Mesendoderm (in vitro differentiated cells): ENCODE results near the gene ATRN.

Experiments used
- DNase-seq: peaks from one replicate; pipeline ENCODE4 v3.0.0; 2013
- H2AK5ac ChIP-seq: 2 replicates; pipeline ENCODE4 v1.6.1; 2013; ENCODE audit warnings: low read length, inconsistent platforms
- H2BK120ac ChIP-seq: 2 replicates; pipeline ENCODE4 v1.6.1; 2013; ENCODE audit warnings: low read depth, mild to moderate bottlenecking, low read length, moderate library complexity, mixed read lengths
- H2BK15ac ChIP-seq: replicated peaks from 2 replicates; pipeline ENCODE4 v1.6.1; 2013; ENCODE audit warnings: low read depth, mild to moderate bottlenecking, moderate library complexity
- H2BK5ac ChIP-seq: 2 replicates; pipeline ENCODE4 v1.6.1; 2013; ENCODE audit warnings: low read length, inconsistent platforms
- H3K18ac ChIP-seq: 2 replicates; pipeline ENCODE4 v1.6.1; 2013; ENCODE audit warnings: mild to moderate bottlenecking, low read length, mixed read lengths
- H3K23ac ChIP-seq: one replicate; pipeline ENCODE4 v1.6.1; 2013; ENCODE audit warnings: low read length
- H3K27ac ChIP-seq: 2 replicates; pipeline ENCODE4 v1.5.1; 2013; ENCODE audit warnings: low read depth, mild to moderate bottlenecking, inconsistent platforms, low read length, moderate library complexity
- H3K27me3 ChIP-seq: 2 replicates; pipeline ENCODE4 v1.6.1; 2013; ENCODE audit warnings: low read length, control low read depth, mild to moderate bottlenecking, inconsistent platforms; ENCODE audit not compliant: insufficient read depth, poor library complexity
- H3K36me3 ChIP-seq: 2 replicates; pipeline ENCODE4 v1.6.1; 2013; ENCODE audit warnings: low read length, inconsistent platforms; ENCODE audit not compliant: control insufficient read depth, insufficient read depth
- H3K4ac ChIP-seq: one replicate; pipeline ENCODE4 v1.6.1; 2013; ENCODE audit warnings: low read depth, mild to moderate bottlenecking, low read length, moderate library complexity
- H3K4me1 ChIP-seq: 2 replicates; pipeline ENCODE4 v1.6.1; 2013; ENCODE audit warnings: low read depth, low read length, inconsistent platforms; ENCODE audit not compliant: control insufficient read depth
- H3K4me2 ChIP-seq: 2 replicates; pipeline ENCODE4 v1.6.1; 2013; ENCODE audit warnings: low read length
- H3K4me3 ChIP-seq: 2 replicates; pipeline ENCODE4 v1.5.1; 2013; ENCODE audit warnings: mild to moderate bottlenecking, low read length
- H3K56ac ChIP-seq: one replicate; pipeline ENCODE4 v1.6.1; 2013; ENCODE audit warnings: low read length
- H3K79me1 ChIP-seq: 2 replicates; pipeline ENCODE4 v1.6.1; 2013; ENCODE audit warnings: low read length, inconsistent platforms
- H3K79me2 ChIP-seq: 2 replicates; pipeline ENCODE4 v1.6.1; 2013; ENCODE audit warnings: mild to moderate bottlenecking, low read length; ENCODE audit not compliant: control insufficient read depth, insufficient read depth
- H3K9ac ChIP-seq: 2 replicates; pipeline ENCODE4 v1.6.1; 2013; ENCODE audit warnings: low read length, inconsistent platforms
- H4K5ac ChIP-seq: one replicate; pipeline ENCODE4 v1.6.1; 2013; ENCODE audit warnings: low read length
- H4K8ac ChIP-seq: one replicate; pipeline ENCODE4 v1.6.1; 2013; ENCODE audit warnings: low read depth, mild to moderate bottlenecking, control low read depth, low read length, moderate library complexity
- WGBS: extraction: QIAGEN DNeasy Blood & Tissue Kit; methylation state at CpG from one replicate; pipeline ENCODE4 v1.1.7; 2013; ENCODE audit warnings: low lambda C conversion rate, missing lambda C conversion rate; ENCODE audit not compliant: insufficient coverage; ENCODE audit errors: extremely low coverage; 5-methylcytosine and 5-hydroxymethylcytosine counted together

The ATRN gene

GRCh38 chr20:3631534-3631933, 160.7 kb downstream of the ATRN start:
- H3K27me3 ChIP-seq = no peaks in the 10 kb centered on the region
- no peak overlapping the region for H3K4me2 ChIP-seq
- H4K5ac ChIP-seq = no peak overlapping the region
- no peak overlapping the region for H2AK5ac ChIP-seq
- H3K9ac ChIP-seq = no peak overlapping the region
- no peak overlapping the region for H3K18ac ChIP-seq
- H3K4ac ChIP-seq = no peak overlapping the region
- no peak for DNase-seq
- H2BK5ac ChIP-seq = no peak overlapping the region
- no peak overlapping the region for H4K8ac ChIP-seq
- H3K27ac ChIP-seq = no peak overlapping the region
- H2BK15ac ChIP-seq = no peak overlapping the region
- no peak overlapping the region for H3K23ac ChIP-seq
- no peak overlapping the region for H2BK120ac ChIP-seq
- H3K79me1 ChIP-seq = no peaks in the 10 kb centered on the region
- H3K36me3 ChIP-seq = no peaks in the 10 kb centered on the region
- WGBS = no CpG with 5 or more reads among the region's 5 CpGs
- H3K4me1 ChIP-seq = peaks cover 7% of the 10 kb centered on the region
- no peak overlapping the region for H3K4me3 ChIP-seq
- H3K79me2 ChIP-seq = no peaks in the 10 kb centered on the region
- no peak overlapping the region for H3K56ac ChIP-seq

DNA sequence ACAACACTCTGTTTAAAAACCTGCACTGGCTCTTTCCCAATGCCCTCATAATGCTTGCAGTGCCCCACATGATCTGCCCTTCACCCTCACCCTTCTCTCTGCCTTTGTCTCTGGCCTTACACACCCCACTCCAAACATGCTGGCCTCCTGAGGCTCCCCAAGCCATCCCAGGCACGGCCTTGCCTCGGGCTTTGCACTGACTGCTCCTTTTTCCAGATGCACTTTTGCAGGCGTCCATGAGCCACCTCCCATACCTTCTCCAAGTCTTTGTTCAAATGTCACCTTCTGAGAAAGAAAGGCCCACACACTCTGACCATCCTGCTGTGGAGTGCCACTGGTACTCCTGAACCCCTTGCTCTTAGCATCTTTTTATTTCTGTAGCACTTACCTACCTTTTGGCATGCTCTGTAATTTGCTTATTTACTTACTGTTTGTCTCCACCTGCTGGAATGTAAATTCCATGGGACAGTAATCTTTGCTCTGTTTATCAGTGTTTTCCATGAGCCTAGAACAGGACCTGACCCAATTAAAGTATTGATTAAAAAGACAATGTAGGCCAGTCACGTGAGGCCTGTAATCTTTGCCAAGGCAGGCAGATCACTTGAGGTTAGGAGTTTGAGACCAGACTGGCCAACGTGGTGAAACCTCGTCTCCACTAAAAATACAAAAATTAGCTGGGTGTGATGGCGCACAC, 161.6 kb downstream of the ATRN start:
- Histone ChIP-seq H2BK120ac (no peak overlapping the region), H3K4ac (no peak overlapping the region), H3K4me2 (no peak overlapping the region), H3K27ac (no peak overlapping the region), H2AK5ac (no peak overlapping the region), H3K4me3 (no peak overlapping the region), H4K5ac (no peak overlapping the region), H2BK15ac (no peak overlapping the region), H3K79me1 (no peaks in the 10 kb centered on the region), H3K9ac (no peak overlapping the region), H3K18ac (no peak overlapping the region), H4K8ac (no peak overlapping the region), H3K23ac (no peak overlapping the region), H3K4me1 (peaks cover 7% of the 10 kb centered on the region), H3K27me3 (no peaks in the 10 kb centered on the region), H3K36me3 (no peaks in the 10 kb centered on the region), H3K56ac (no peak overlapping the region), H3K79me2 (no peaks in the 10 kb centered on the region), H2BK5ac (no peak overlapping the region)
- no CpG with 5 or more reads among the region's 7 CpGs for WGBS
- no peak for DNase-seq

DNA sequence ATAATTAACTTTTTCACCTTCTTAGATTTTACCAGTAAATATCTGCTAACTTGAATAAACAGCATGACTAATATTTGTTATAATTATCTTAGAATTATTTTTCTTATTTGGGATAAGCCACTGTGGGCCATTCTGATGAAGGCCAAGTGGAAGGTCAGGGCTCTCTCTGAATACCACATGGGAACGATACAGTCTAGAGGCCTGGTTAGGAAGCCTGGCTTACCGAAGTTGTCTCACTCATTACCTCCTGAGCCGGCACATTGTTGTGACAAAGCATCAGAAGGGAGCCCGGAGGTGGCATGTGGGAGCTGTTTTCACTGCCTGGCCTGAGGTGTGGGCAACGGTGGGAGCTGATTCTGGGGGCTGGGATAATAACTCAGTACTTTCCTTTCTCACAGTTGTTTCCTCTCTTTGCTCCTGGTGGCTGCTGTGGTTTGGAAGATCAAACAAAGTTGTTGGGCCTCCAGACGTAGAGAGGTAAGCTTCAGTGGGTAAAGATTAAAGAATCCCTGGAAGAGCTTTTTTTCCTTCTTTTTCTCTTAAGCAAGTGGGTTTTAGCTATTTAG, 163.2 kb downstream of the ATRN start:
- H4K5ac ChIP-seq = no peak overlapping the region
- no peak for DNase-seq
- no CpG with 5 or more reads among the region's 6 CpGs for WGBS
- H3K4me3 ChIP-seq = no peak overlapping the region
- no peak overlapping the region for H2BK5ac ChIP-seq
- no peak overlapping the region for H2BK15ac ChIP-seq
- no peak overlapping the region for H3K27ac ChIP-seq
- H3K9ac ChIP-seq = no peak overlapping the region
- no peak overlapping the region for H3K18ac ChIP-seq
- H3K79me1 ChIP-seq = no peaks in the 10 kb centered on the region
- peaks cover 7% of the 10 kb centered on the region for H3K4me1 ChIP-seq
- no peak overlapping the region for H4K8ac ChIP-seq
- H2AK5ac ChIP-seq = no peak overlapping the region
- no peak overlapping the region for H3K4ac ChIP-seq
- H3K4me2 ChIP-seq = no peak overlapping the region
- H3K56ac ChIP-seq = no peak overlapping the region
- H3K27me3 ChIP-seq = no peaks in the 10 kb centered on the region
- H3K79me2 ChIP-seq = no peaks in the 10 kb centered on the region
- H3K36me3 ChIP-seq = no peaks in the 10 kb centered on the region
- no peak overlapping the region for H2BK120ac ChIP-seq
- no peak overlapping the region for H3K23ac ChIP-seq

GRCh38 chr20:3635346-3635745, 164.5 kb downstream of the ATRN start:
- Histone ChIP-seq H3K27ac (no peak overlapping the region), H3K36me3 (no peaks in the 10 kb centered on the region), H4K5ac (no peak overlapping the region), H3K56ac (no peak overlapping the region), H3K4ac (no peak overlapping the region), H2BK15ac (no peak overlapping the region), H3K23ac (no peak overlapping the region), H3K4me3 (no peak overlapping the region), H2BK5ac (no peak overlapping the region), H3K9ac (no peak overlapping the region), H3K79me1 (no peaks in the 10 kb centered on the region), H2AK5ac (no peak overlapping the region), H2BK120ac (no peak overlapping the region), H3K4me1 (peaks cover 2% of the 10 kb centered on the region), H3K18ac (no peak overlapping the region), H3K79me2 (no peaks in the 10 kb centered on the region), H3K4me2 (no peak overlapping the region), H3K27me3 (no peaks in the 10 kb centered on the region), H4K8ac (no peak overlapping the region)
- no peak for DNase-seq
- no CpG with 5 or more reads among the region's 1 CpG for WGBS

DNA sequence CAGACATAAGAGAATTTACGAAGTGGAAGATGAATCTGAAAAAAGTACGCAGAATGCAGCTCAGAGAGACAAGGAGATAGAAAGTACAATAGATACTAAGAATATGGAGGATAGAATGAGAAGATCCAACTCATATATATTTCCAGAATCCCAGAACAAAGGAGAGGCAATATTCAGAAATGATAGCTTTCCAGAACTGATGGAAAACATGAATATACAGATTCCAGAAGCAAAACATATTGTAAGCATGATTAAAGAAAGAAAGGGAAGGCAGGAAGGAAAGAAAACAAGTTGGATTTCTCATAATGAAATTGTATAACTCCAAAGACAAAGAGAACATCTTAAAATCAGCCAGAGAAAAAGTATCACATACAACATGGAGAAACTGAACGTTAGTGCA, 169.4 kb downstream of the ATRN start:
- Histone ChIP-seq H3K27me3 (no peaks in the 10 kb centered on the region), H4K5ac (no peak overlapping the region), H3K79me2 (no peaks in the 10 kb centered on the region), H2BK15ac (no peak overlapping the region), H3K4ac (no peak overlapping the region), H3K4me1 (no peaks in the 10 kb centered on the region), H2BK120ac (no peak overlapping the region), H2AK5ac (no peak overlapping the region), H3K27ac (no peak overlapping the region), H3K56ac (no peak overlapping the region), H3K4me3 (no peak overlapping the region), H4K8ac (no peak overlapping the region), H2BK5ac (no peak overlapping the region), H3K9ac (no peak overlapping the region), H3K23ac (no peak overlapping the region), H3K4me2 (no peak overlapping the region), H3K36me3 (no peaks in the 10 kb centered on the region), H3K18ac (no peak overlapping the region), H3K79me1 (no peaks in the 10 kb centered on the region)
- no peak for DNase-seq
- WGBS = no CpG with 5 or more reads among the region's 3 CpGs
